GM12891 (cell line): ENCODE measurements around the gene C9orf72.

Source experiments
- DNase-seq: peaks from one replicate; pipeline ENCODE4 v3.0.0; 2011; ENCODE audit warnings: low spot score; ENCODE audit not compliant: insufficient read length
- FAIRE-seq: peaks from 2 replicates; lab custom pipeline; 2011; peaks lifted over from hg19 to GRCh38; lab: Jason Lieb, UNC
- PAX5 ChIP-seq: IDR thresholded peaks from 2 replicates; pipeline ENCODE4 v1.6.1; 2011; ENCODE audit warnings: low read length, moderate library complexity, mild to moderate bottlenecking; ENCODE audit not compliant: insufficient read depth, severe bottlenecking
- POLR2A ChIP-seq: IDR thresholded peaks from 2 replicates; pipeline ENCODE4 v1.6.1; 2011; ENCODE audit warnings: low read depth, low read length, control low read depth
- POLR2AphosphoS5 ChIP-seq: IDR thresholded peaks from 2 replicates; pipeline ENCODE4 v1.6.1; 2011; ENCODE audit warnings: low read depth, low read length, control low read depth
- POU2F2 ChIP-seq: IDR thresholded peaks from 2 replicates; pipeline ENCODE4 v1.6.1; 2011; ENCODE audit warnings: low read depth, mild to moderate bottlenecking, control low read depth, low read length, moderate library complexity
- SPI1 ChIP-seq: IDR thresholded peaks from 2 replicates; pipeline ENCODE4 v1.6.1; 2011; ENCODE audit warnings: low read depth, low read length, control low read depth
- TAF1 ChIP-seq: IDR thresholded peaks from 2 replicates; pipeline ENCODE4 v1.6.1; 2011; ENCODE audit warnings: low read depth, low read length, control low read depth

Gene C9orf72

GRCh38 chr9:27545471-27545870 lies 27.8 kb downstream of the C9orf72 start:
- no peak for DNase-seq
- TF ChIP-seq POU2F2, result no peak
- TF ChIP-seq POLR2AphosphoS5, result no peak
- no peak for TF ChIP-seq TAF1
- TF ChIP-seq SPI1, result no peak
- no peak for TF ChIP-seq POLR2A
- no peak for TF ChIP-seq PAX5
- FAIRE-seq, result no peak

- no peak for DNase-seq
- TF ChIP-seq PAX5 (no peak), POLR2A (no peak), SPI1 (no peak), POLR2AphosphoS5 (no peak), TAF1 (no peak), POU2F2 (no peak)
- FAIRE-seq, result no peak
These were observed 30.8 kb downstream of the C9orf72 start for GRCh38 chr9:27542508-27542907.

GRCh38 chr9:27541740-27542139 lies 31.5 kb downstream of the C9orf72 start:
- no peak for FAIRE-seq
- TF ChIP-seq TAF1 (no peak), POU2F2 (no peak), PAX5 (no peak), SPI1 (no peak), POLR2AphosphoS5 (no peak)
- DNase-seq, result no peak

- TF ChIP-seq SPI1 (no peak), POLR2A (no peak), PAX5 (no peak), POLR2AphosphoS5 (no peak), POU2F2 (no peak), TAF1 (no peak)
- no peak for DNase-seq
- no peak for FAIRE-seq
These were observed 32.8 kb downstream of the C9orf72 start for GRCh38 chr9:27540502-27540901.

GRCh38 chr9:27539479-27540441 lies 33.5 kb downstream of the C9orf72 start:
- TF ChIP-seq PAX5 (no peak), POU2F2 (no peak), POLR2A (no peak), SPI1 (no peak), TAF1 (no peak), POLR2AphosphoS5 (no peak)
- FAIRE-seq (no peak), DNase-seq (no peak)

GRCh38 chr9:27538647-27539046 lies 34.6 kb downstream of the C9orf72 start:
- no peak for DNase-seq
- TF ChIP-seq TAF1, result no peak
- FAIRE-seq, result no peak

- FAIRE-seq (no peak), DNase-seq (no peak)
- TF ChIP-seq TAF1, result no peak
- no peak for TF ChIP-seq POLR2A
- no peak for TF ChIP-seq POLR2AphosphoS5
- no peak for TF ChIP-seq POU2F2
- no peak for TF ChIP-seq SPI1
- TF ChIP-seq PAX5, result no peak
These were observed 35.5 kb downstream of the C9orf72 start for GRCh38 chr9:27537756-27538155.

GRCh38 chr9:27537027-27537435 lies 36.2 kb downstream of the C9orf72 start:
- TF ChIP-seq POLR2A (no peak), TAF1 (no peak), SPI1 (no peak), POLR2AphosphoS5 (no peak), PAX5 (no peak), POU2F2 (no peak)
- no peak for FAIRE-seq
- no peak for DNase-seq

DNA sequence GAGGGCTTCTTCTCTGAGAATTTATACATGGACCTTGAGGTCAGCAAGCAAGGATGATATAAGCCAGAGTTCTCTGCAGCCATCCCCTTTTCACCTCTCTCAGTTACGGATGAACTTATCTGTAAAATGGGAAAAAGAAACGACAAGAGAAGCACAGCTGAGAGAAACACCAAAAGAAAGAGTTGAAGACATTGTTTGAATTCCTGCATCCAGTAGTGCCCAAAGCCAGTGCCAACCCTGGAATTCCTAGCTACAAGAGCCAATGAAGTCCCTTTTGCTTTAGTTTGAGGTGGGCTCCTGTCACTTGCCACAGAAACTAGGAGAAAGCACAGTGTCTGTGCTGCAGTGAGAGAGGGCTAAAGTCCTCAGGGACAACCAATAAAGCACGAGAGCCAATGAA lies 37.1 kb downstream of the C9orf72 start:
- TF ChIP-seq PAX5 (no peak), TAF1 (no peak), POLR2AphosphoS5 (no peak), SPI1 (no peak), POLR2A (no peak), POU2F2 (no peak)
- FAIRE-seq (no peak), DNase-seq (no peak)

- DNase-seq (no peak), FAIRE-seq (peak; percentile 90)
- TF ChIP-seq POLR2A, result no peak
- TF ChIP-seq POLR2AphosphoS5, result no peak
- TF ChIP-seq POU2F2, result no peak
- no peak for TF ChIP-seq PAX5
- no peak for TF ChIP-seq TAF1
- TF ChIP-seq SPI1, result no peak
These were observed 37.6 kb downstream of the C9orf72 start for GRCh38 chr9:27535701-27536118.
